Measurements from ENCODE around the gene AHCY.

- no peak for TF ChIP-seq CTCF (IDR thresholded peaks at IDR 0.05)
- TF ChIP-seq POLR2A (IDR thresholded peaks at IDR 0.05): no peak
Measured at GRCh38 chr20:34262488-34263288, 40.5 kb downstream of the AHCY start.
